ENCODE data around the gene ARID5B. TPM values are rescaled to one million over a fixed set of nuclear protein-coding genes. Genes with fewer than 3 reads are reported as not detected.
A peak's percentile ranks its signal among the peaks of the same experiment; 100 is the strongest.

ARID5B gene
- total RNA-seq, 1 donor, result 162 TPM

GRCh38 chr10:61923210-61923949, 21.9 kb downstream of the ARID5B start:
- TF ChIP-seq, protein P1, sequence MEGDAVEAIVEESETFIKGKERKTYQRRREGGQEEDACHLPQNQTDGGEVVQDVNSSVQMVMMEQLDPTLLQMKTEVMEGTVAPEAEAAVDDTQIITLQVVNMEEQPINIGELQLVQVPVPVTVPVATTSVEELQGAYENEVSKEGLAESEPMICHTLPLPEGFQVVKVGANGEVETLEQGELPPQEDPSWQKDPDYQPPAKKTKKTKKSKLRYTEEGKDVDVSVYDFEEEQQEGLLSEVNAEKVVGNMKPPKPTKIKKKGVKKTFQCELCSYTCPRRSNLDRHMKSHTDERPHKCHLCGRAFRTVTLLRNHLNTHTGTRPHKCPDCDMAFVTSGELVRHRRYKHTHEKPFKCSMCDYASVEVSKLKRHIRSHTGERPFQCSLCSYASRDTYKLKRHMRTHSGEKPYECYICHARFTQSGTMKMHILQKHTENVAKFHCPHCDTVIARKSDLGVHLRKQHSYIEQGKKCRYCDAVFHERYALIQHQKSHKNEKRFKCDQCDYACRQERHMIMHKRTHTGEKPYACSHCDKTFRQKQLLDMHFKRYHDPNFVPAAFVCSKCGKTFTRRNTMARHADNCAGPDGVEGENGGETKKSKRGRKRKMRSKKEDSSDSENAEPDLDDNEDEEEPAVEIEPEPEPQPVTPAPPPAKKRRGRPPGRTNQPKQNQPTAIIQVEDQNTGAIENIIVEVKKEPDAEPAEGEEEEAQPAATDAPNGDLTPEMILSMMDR (IDR thresholded peaks at IDR 0.05; ENCODE audit: insufficient read depth, low read depth, low read length), result no peak
- no peak overlapping the region for H3K4me3 ChIP-seq (ENCODE audit: low read depth, low read length)
- DNase-seq (ENCODE audit: low read depth), result peak; percentile 92

DNA sequence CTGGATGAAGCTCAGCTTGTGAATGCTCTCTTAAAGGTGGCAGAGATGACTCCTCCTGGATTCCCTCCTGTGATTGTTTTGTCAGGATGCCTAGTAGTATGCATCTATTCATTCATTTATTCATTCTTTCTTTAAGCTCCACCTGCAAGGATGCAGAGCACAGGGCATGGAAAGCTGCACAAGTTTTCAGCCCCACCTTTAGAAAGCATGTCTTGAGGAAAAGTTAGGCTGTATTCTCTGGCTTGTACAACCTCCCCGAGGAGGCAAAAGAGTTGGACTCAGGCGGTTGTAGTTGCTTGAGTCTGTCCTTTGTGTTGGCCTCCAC, 22.4 kb downstream of the ARID5B start:
- H3K4me3 ChIP-seq (ENCODE audit: low read depth, low read length), result no peak overlapping the region

DNA sequence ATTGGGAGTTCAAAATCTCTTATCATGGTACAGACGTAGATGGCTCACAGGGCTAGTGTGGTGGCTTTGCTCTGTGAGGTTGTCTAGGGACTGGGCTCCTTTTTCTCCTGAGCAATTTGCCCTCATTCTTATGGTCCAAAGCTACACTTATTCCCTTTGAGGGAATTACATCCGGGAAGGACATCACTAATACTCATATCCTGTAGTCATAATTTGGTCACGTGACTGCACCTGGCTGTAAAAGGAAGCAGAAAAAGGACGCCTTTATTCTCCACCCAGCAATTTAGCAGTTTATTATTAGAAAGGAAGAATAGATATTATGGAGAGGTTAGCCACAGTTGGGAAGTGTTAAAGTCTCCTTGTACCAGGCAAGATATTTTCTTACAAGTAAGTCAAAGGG, 28.1 kb downstream of the ARID5B start:
- TF ChIP-seq, protein P1 (IDR thresholded peaks at IDR 0.05; ENCODE audit: insufficient read depth, low read depth, low read length), result no peak
- DNase-seq (ENCODE audit: low read depth), result no peak
- H3K4me3 ChIP-seq (ENCODE audit: low read depth, low read length), result no peak overlapping the region

More for the DNA sequence above, 22.4 kb downstream of the ARID5B start:
- no peak for DNase-seq (ENCODE audit: low read depth)
- TF ChIP-seq, protein P1 (IDR thresholded peaks at IDR 0.05; ENCODE audit: insufficient read depth, low read depth, low read length), result no peak

GRCh38 chr10:61931620-61932332, 30.3 kb downstream of the ARID5B start:
- TF ChIP-seq, protein P1 (IDR thresholded peaks at IDR 0.05; ENCODE audit: insufficient read depth, low read depth, low read length), result no peak
- no peak overlapping the region for H3K4me3 ChIP-seq (ENCODE audit: low read depth, low read length)

DNA sequence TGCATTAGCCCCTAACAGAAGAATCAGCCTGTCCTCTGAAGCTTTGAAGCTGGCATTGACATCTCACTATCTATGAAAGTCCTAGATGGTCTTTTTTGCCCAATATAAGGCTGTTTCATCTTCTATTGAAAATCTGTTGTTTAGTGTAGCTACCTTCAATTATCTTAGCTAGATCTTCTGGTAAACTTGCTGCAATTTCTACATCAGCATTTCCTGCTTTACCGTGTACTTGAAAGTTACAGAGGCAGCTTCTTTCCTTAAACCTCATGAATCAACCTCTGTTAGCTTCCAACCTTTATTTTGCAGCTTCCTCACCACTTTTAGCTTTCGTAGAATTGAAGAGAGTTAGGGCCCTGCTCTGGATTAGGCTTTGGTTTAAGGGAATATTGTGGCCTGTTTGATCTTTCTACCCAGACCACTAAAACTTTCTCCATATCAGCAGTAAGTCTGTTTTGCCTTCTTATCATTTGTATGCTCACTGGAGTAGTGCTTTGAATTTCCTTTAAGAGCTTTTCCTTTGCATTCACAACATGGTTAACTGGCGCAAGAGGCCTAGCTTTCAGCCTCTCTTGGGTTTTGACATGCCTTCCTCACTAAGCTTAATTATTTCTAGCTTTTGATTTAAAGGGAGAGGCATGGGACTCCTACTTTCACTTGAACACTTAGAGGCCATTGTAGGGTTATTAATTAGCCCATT, 32.5 kb downstream of the ARID5B start:
- no peak overlapping the region for H3K4me3 ChIP-seq (ENCODE audit: low read depth, low read length)
- DNase-seq (ENCODE audit: low read depth), result peak; percentile 46
- TF ChIP-seq, protein P1 (IDR thresholded peaks at IDR 0.05; ENCODE audit: insufficient read depth, low read depth, low read length), result no peak

More at GRCh38 chr10:61931620-61932332, 30.3 kb downstream of the ARID5B start:
- no peak for DNase-seq (ENCODE audit: low read depth)

DNA sequence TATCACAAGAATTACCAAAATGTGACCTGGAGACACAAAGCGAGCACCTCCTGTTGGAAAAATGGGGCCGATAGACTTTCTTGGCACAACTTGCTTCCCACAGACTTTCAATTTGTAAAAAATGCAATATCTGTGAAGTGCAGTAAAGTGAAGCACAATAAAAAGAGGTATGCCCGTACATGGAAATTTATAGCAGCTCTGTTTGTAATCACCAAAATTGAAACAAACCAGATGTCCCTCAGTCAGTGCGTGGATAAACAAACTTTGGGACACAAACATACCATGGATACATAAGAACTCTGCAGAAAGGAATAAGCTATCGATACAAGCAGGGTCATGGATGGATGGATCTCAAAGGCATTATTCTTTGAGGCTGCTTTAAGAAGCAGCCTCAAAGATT, 33.6 kb downstream of the ARID5B start:
- DNase-seq (ENCODE audit: low read depth), result peak; percentile 86
- no peak overlapping the region for H3K4me3 ChIP-seq (ENCODE audit: low read depth, low read length)
- TF ChIP-seq, protein P1 (IDR thresholded peaks at IDR 0.05; ENCODE audit: insufficient read depth, low read depth, low read length), result no peak

Data from fibroblast of villous mesenchyme (primary cell).